Measurements from ENCODE around the gene BCL2L12.
"Not testable (repeated sequence)": the region's sequence is repeated elsewhere in the genome, so short reads cannot be mapped to it uniquely, and the experiment has no call there.

The BCL2L12 gene

DNA sequence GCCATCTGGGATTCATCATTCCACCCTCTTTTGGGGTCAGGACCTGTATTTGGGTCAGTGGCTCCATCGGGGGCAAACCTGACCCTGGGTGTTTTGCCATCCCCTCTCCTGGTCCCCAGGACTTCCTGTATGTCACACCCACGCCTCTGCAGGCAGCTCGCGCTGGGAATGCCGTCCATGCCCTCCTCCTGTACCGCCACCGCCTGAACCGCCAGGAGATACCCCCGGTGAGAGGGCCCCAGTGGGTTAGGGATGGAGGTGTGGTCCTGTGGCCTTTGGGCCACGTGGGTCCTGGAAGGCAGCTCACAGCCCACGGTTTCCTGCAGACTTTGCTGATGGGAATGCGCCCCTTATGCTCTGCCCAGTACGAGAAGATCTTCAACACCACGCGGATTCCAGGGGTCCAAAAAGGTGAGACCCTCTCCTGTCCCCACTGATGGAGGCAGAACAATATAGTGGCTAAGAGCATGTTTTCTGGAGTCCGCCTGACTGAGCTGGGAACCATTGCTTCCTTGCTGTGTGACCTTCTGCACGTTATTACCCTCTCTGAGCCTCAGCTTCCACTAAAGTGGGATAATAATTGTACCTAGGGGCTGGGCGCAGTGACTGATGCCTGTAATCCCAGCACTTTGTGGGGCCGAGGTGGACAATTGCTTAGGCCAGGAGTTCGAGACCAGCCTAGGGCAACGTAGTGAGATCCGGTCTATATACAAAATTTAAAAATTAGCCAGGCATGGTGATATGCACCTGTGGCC is 39.3 kb downstream of the BCL2L12 start:
- no peak for DNase-seq (ENCODE audit: low spot score)
- FAIRE-seq, result no peak

DNA sequence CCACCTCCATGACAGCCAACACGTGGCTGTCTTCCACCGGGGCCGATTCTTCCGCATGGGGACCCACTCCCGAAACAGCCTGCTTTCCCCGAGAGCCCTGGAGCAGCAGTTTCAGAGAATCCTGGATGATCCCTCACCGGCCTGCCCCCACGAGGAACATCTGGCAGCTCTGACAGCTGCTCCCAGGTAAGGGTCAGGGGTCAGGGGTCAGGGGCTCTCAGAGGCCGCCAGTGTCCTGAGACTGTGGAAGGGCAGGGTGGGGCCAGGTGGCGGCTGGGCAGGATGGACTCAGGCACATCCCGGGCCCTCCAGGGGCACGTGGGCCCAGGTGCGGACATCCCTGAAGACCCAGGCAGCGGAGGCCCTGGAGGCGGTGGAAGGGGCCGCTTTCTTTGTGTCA is 40.2 kb downstream of the BCL2L12 start:
- no peak for FAIRE-seq
- no peak for DNase-seq (ENCODE audit: low spot score)

DNA sequence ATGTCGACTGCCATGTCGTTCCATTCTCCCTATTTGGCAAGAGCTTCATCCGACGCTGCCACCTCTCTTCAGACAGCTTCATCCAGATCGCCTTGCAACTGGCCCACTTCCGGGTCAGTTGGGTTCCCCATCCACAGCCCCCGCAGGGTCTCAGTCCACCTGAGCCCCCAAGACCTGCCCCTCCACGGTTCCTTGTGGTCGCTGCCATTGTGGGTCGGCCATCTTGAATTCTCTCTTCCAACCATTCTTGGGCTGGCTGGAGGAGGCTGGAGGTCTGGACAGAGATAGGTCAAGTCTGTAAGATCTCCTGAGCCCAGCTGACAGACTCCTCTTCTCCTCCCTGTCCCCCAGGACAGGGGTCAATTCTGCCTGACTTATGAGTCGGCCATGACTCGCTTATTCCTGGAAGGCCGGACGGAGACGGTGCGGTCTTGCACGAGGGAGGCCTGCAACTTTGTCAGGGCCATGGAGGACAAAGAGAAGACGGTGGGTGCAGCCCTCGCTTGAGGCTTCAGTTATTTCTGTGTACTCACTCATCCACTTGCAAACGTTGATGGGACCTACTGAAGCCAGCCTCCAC is 44.7 kb downstream of the BCL2L12 start:
- no peak for FAIRE-seq
- peak; percentile 36 for DNase-seq (ENCODE audit: low spot score)

DNA sequence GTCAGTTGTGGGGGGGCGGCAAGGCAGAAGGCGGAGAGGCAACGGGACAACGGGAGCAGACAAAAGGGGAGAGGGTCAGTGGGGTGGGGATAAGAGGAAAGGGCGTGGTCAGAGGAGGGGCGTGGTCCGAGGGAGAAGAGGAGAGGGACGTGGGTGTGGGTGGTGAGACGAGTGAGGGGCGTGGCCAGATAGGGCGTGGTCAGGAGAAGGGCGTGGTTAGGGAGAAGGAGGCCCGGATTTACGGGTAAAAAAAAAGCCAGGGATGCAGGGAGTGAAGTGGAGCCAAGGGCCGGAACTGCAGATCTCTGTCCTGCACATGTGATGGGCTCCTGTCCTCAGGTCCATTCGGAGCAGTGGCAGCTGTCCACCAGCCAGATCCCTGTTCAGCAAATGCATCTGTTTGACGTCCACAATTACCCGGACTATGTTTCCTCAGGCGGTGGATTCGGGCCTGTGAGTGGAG is 46.7 kb downstream of the BCL2L12 start:
- no peak for DNase-seq (ENCODE audit: low spot score)
- no peak for FAIRE-seq

- no peak for FAIRE-seq
- DNase-seq (ENCODE audit: low spot score), result no peak
These were observed 47.6 kb downstream of the BCL2L12 start for GRCh38 chr19:49713236-49713845.

DNA sequence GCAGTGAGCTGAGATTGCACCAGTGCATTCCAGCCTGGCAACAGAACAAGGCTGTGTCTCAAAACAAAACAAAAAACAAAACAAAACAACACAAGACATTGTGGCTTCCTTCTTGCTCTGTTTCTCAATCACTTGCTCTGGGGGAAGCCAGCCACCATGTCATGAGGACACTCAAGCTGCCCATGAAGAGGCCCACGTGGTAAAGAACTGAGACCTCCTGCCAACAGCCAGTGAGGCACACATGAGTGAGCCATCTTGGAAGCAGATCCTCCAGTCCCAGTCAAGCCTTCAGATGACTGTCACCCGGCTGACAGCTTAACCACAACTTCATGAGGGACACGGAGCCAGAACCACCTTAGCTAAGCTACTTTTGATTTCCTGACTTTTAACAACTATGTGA is 50.4 kb downstream of the BCL2L12 start:
- DNase-seq (ENCODE audit: low spot score), result no peak
- no peak for FAIRE-seq

DNA sequence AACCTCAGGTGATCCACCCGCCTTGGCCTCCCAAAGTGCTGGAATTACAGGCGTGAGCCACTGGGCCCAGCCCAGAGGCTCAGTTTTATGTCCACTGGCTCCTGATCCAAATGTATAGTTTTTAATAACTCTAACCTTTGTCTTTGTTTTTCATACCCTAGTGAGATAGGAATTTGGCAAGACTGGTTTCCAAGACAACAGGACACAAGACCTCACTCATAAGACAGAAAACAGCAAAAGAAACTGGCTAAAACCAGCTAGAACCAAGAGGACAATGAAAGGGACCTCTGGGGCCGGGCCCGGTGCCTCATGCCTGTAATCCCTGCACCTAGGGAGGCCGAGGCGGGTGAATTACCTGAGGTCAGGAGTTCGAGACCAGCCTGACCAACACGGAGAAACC is 52.8 kb downstream of the BCL2L12 start:
- no peak for FAIRE-seq
- DNase-seq (ENCODE audit: low spot score), result no peak

DNA sequence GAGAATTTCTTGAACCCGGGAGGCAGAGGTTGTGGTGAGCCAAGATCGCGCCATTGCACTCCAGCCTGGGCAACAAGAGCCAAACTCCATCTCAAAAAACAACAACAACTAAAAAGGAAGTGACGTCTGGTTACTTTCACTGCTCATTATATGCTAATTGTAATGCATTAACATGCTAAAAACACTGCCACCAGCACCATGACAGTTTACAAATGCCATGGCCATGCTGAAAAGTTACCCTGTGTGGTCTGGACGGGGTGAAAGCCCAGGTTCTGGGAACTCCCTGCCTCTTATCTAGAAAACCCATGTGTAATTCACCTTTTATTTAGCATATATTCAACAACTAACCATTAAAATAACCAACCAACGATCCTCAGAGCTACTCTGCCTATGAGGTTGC is 53.3 kb downstream of the BCL2L12 start:
- FAIRE-seq (no peak), DNase-seq (ENCODE audit: low spot score) (no peak)

- FAIRE-seq; DNase-seq (ENCODE audit: low spot score): not testable (repeated sequence)
These were observed 53.7 kb downstream of the BCL2L12 start for GRCh38 chr19:49719420-49719819.

Data from RCC 7860 (cell line).